NCI-H128 (cell line): Measurements from ENCODE around the gene LARP6.
A peak's percentile ranks its signal among the peaks of the same experiment; 100 is the strongest.
"Not testable (repeated sequence)": the region's sequence is repeated elsewhere in the genome, so short reads cannot be mapped to it uniquely, and the experiment has no call there.

ENCODE experiments used
- DNase-seq: peaks from one replicate; lab custom pipeline; 2025; ENCODE audit not compliant: unreplicated experiment; lab: John Stamatoyannopoulos, UW

Gene LARP6

GRCh38 chr15:70853973-70854665 is at the start of gene LARP6:
Gene LARP6, minus strand, starts transcription at chr15:70854157. Its CDS starts 69 bp downstream, at chr15:70854088.
- no peak for DNase-seq

DNA sequence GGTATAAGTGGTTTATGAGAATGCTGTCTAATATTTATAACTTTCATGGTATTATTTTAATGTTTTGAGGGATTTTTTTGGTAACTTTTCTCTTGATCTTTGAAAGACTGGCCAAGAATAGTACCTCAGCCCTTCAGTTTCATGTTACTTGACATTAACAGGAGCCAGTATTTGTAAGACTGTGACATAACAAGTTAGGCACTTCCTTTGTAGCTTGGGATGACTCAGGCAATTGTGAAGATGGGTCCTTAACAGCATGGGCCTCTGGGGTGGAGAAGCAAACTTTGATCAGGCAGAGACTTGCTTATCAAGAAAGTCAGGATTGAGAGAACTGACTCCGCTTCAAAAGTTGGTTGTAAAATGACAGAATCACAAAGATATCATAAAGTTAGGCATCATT is 48.1 kb upstream of the LARP6 start:
- no peak for DNase-seq

DNA sequence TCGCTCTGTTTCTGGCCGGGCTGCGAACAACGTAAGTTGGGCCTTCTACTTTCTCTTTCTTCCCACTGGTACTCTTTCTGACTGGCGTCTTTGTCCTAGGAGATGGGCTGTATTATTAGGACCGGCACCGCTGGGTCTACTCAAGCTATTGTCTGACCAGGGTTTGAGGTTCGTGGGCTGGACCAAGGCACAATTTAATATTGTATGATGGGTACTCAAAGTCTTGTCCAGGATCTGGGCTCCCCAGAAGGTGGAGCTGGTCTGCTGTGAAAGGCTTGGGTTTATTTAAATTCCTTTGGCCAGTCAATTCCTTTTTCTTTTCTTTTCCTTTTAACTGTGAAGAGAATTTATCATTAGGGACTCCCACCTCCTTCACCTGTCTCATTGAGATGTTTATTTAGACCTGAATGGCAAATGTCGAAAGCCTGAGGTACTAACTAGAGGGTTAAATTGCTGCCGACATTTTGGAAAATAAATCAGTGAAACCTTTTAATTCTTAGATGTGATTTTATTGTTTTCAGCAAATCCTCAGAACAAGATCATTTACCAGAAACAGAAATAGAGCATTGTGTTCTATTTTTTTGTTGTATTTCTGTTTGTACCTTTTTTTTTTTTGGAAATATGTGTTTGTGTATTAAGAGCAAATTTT is 39.1 kb upstream of the LARP6 start:
- DNase-seq: no peak

DNA sequence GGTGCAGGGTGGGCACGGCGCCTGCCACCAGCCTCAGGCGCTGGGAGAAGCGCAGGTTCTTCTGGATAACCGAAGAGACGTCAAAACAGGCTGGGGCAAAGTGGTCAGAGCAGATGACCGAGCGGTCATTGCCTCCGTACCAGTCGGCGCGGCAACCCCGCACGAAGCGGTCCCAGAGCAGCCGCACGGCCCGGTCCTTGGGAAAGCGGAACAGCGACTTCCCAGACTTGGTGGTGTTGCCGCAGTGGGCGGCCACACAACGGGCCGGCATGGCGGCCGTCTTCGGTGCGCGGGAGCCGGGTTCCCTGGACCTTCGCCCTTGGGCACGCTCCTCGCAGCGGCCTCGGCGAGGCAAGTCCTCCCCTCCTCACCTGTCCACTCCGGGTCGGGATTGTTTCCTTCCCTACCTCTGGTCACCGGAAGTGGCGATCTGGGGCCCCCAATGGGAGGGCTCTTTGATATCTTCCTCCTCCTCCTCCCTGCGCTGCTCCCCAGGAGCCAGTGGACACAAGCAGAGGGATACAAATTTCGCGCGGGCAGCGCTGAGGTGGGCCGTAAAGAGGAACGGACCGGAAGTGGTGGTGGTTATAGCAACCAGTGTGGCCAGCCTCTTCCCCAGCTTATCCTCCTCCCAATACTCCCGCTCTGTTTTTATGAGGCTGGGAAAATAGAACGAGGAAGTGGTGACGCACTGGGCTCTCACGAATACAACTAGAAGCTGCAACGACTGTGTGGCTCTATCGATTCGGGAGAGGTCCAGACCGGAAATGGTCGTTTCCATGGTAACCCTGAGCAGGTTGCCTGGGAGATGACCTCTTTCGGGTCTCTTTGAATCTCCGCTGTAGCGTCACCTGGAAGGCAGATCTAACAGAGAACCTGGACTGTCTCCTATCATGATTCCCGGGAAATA is 38.3 kb upstream of the LARP6 start, which contains the start of the genes LRRC49 and THAP10:
Gene LRRC49, plus strand, starts transcription at position 825 of the 910 bp plus-strand sequence. Its CDS starts 69 bp downstream, at position 894.
Gene THAP10, minus strand, starts transcription at position 432 of the 910 bp plus-strand sequence. Its CDS starts 161 bp downstream, at position 271.
- peak; percentile 82 for DNase-seq

- no peak for DNase-seq
Observed at GRCh38 chr15:70882361-70882760, 28.4 kb upstream of the LARP6 start.

DNA sequence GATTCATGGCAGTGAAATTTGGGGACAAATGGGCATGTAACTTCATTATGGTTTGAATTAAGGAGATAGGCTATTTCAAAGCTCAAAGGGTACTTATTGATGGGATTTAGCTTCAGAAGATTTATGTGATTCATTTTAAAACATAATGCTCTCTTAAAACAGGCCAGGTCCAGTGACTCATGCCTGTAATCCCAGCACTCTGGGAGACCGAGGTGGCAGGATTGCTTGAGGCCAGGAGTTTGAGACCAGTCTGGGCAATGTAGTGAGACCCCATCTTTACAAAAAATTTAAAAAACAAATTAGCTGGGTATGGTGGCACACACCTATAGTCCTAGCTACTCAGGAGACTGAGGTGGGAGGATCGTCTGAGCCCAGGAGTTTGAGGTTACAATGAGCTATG is 26.8 kb upstream of the LARP6 start:
- DNase-seq: no peak

GRCh38 chr15:70879401-70879800 is 25.4 kb upstream of the LARP6 start:
- no peak for DNase-seq

DNA sequence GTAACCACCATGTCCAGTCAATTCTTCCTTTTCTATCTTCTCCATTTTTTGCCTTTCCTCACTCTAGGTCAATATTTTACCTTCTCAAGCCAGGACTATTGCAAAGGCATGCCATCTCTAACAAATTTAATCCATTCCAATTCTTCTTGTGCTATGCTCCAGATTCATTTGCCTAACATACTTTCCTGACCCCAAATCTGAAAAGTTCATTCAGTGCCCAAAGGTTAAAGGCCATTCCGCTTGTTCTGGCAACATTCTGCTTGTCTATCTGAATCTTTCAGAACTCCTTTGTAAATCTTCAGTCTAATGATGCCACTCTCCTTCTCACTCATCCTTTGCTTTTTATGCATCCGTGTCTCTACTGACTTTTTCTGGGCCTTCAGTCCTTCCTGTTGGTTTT is 22.7 kb upstream of the LARP6 start:
- DNase-seq: no peak

- DNase-seq: no peak
Observed at GRCh38 chr15:70876011-70876410, 22.1 kb upstream of the LARP6 start.

DNA sequence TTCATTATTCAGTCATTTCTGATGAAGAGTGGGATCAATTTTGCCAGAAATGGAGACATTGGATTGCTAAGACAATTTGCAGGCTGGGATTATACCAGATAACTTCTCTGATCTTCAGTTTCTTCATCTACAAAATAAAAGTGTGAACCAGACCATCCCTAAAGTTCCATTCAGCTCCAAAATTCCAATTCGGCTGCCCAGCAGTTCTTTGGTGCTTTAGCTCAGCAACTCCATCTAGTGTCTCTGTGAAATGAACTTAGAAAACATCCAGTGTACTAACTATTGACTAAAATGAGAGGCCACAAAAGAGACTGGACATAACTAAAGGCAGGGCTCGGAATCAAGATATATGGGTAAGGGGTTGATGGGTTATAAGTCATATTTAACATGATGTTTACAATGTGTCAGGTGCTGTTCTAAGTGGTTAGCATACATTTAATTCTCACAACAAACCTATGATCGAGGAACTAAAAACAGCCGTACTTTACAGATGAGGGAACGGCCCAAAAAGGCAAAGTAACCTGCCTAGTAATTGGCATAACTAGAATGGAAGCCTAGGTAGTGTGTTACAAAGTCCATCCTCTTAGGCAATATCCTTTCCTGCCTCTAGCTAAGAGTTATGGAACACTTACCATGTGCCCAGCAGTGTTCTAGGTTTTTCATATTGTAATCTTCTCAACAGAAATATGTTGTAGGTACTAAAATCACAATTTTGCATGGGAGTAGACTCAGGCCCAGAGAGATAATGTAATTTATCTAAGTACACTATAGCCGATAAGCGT is 21.2 kb upstream of the LARP6 start:
- DNase-seq: no peak

DNA sequence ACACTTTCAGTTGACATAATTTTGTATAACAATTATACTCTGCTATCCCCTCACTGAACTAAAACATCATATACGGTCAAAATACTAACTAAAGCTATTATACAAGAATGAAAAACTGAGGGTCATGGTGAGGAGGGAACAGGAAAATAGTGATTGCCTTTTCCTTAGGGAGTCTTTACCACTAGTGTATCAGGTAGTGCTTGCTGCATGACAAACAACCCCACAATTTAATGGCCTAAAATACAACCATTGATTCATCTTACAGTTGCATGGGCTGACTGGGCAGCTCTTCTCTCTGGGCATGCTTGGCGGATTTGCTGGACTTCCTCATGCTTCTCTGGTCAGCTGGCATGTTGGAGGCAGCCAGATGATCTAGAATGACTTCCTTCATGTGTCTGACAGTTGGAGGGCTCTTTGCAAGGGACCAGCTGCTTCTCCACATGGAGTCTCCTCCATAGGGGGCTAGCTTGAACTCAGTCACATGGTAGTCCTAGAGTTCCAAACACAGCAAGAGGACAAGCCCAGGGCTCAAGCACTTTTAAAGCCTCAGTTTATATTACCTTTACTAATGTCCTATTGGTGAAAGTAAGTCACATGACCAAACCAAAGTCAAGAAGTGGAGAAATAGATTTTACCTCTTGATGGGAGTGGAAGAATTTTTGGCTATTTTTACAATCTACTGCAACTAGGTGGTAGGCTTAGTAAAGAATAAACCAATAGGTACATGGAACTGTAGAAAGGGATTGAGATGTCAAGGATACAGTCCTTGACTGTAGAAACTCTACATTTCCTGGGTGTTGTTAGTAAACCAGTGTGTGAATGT is 19.5 kb upstream of the LARP6 start:
- DNase-seq: no peak

DNA sequence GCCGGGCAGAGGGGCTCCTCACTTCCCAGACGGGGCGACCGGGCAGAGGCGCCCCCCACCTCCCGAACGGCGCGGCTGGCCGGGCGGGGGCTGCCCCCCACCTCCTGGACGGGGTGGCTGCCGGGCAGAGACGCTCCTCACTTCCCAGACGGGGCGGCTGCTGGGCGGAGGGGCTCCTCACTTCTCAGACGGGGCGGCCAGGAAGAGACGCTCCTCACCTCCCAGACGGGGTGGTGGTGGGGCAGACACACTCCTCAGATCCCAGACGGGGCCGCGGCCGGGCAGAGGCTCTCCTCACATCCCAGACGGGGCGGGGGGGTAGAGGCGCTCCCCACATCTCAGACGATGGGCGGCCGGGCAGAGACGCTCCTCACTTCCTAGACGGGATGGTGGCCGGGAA is 17.5 kb upstream of the LARP6 start:
- not testable (repeated sequence) for DNase-seq

GRCh38 chr15:70870051-70870450 is 16.1 kb upstream of the LARP6 start:
- DNase-seq: no peak

- no peak for DNase-seq
Observed at GRCh38 chr15:70869346-70869745, 15.4 kb upstream of the LARP6 start.

DNA sequence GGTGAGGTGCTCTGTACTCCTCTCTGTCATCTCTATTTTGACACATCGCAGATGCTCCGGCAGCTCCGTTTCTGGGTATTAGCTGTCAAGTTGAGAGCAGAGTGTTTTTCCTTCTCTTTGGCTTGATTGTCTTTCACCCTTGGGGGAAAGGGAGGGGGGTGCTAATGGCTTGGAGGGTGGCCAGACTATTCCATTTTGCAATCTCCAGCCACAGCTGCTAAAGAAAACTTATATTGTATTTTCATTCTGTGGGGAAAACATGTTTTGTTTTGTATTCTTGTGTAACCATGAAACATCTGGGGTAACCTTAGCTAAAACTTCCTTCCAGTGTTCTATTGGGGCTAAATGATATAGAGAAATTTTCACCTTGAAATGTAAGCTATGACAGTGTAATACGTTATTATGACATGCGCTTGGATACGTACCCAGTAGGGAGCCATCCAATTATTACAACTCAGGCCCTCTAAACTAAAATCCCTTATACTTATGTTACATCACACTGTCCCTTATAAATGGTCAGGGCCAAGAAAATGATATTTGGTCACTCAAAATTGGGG is 14.0 kb upstream of the LARP6 start:
- no peak for DNase-seq

DNA sequence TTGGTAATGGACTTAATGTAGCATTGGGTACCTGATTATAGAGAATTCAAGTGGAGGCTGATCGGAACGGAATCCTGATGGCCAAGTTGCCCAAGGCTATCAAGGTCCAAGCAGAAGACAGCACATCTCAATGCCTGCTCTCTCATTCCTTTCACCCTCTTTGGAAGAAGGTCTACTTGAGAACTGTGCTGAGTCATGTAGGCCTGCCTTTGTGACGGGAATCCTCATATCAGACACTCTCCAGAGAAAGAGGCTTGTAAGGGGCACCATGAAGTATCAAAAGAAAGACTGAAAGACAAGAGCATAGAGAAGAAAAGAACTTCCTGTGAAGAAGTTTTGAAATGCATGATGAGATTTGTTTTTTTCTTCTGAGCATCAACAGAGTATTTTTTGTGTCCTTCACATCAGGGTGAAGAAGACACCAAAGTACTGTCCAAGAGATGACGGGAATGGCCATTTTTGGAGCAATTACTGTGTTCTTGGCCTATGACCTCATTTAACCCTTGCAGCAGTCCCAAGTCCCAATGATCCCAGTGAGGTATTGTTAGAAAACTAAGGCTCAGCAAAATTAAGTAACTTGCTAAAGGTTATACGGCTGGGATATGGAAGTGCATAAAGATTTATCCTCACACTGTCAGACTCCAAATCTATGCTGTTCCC is 13.2 kb upstream of the LARP6 start:
- DNase-seq: no peak

GRCh38 chr15:70863450-70864218 is 9.7 kb upstream of the LARP6 start:
- DNase-seq: no peak

DNA sequence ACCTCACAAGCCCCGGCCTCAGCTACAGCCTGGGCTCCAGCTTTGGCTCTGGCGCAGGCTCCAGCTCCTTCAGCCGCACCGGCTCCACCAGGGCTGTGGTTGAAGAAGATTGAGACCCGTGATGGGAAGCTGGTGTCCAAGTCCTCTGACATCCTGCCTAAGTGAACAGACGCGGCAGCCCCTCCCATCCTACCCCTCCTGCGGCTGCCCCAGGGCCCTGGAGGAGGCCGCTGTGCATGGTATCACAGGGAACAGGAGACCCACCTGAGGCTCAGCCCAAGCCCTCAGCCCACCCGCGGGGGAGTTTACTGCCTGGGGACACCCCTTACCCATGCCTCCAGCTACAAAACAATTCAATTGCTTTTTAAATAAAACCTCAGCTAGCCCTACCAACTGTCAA is 6.0 kb upstream of the LARP6 start:
- no peak for DNase-seq
